ENCODE measurements around the gene PLPP3. TPM values are rescaled to one million over a fixed set of nuclear protein-coding genes. Genes with fewer than 3 reads are reported as not detected.
"Not testable (repeated sequence)": the region's sequence is repeated elsewhere in the genome, so short reads cannot be mapped to it uniquely, and the experiment has no call there.

PLPP3 gene
- not detected for total RNA-seq

DNA sequence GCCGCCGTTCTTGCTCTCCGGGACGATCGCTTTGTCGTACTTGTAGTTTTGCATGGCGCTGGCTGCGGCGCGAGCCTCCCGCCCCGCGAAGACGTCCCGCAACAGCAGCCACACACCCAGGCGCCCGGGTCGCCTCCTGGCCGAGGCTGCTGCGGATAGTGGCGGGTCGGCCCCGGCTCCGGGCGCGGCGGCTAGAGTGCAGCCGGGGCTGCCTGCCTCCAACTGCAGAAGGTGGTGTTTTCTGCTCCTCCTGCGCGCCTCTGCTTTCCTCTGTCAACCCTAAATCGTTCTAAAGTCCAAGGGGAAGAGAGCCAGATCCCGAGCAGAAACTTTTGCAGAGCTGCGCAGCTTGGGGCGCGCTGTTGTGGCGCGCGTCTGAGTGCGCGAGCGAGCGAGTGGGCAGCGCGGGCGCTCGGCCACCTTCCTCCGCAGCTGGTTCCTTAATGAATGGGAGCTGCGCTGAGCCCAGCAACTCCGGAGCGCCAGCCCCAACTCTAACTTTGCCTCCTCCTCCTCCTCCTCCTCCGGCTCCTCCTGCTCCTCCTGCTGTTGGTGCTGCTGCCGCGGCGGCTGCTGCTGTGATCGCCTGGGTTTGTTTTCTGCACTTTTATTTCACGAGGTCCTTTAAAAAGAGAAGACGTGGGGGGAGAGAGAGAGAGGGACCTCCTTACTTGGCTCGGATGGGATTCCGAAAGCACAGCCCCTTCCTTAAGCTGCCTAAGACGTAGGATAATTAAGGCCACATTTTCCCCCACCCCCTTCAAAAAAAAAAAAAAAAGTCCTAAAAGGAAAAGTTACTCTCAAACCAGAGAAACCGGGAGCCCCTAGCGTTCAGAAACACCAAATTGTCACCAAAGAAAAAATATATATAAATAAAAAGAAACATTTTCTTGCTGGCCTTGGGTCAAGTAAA lies at the start of gene PLPP3:
PLPP3 (minus strand) TSS at position 601 of the 913 bp plus-strand sequence; CDS start at position 54, 547 bp downstream.
- Mint-ChIP-seq H3K36me3 (peaks cover 0 to 4% of the 10 kb centered on the region in 2 donors), H3K27ac (no peak within 1 kb of the TSS), H3K9me3 (no peaks in the 10 kb centered on the region)
- DNase-seq (ENCODE audit: low spot score in 2 of 2) (peak in 1 of 2 donors; percentile 15), ATAC-seq (peak; percentile 11 to 67)

DNA sequence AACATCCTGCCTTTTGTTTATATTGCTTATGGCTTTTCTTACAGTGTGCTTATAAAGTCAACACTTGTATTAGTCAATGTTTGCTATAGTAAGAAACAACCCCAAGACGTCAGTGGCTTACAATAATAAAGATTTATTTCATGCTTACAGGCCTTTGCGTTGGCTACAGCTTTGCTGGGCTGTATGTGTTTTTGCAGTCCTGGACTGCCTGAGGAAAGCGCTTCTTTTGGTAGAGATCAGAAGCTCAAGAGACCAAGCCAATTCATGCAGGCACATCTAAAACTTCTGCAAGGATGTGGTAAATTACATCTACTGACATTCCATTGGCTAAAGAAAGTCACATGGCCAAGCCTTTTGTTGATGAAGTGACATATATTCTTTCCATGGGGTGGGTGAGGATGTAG lies 48.3 kb upstream of the PLPP3 start:
- DNase-seq (ENCODE audit: low spot score in 2 of 2) (no peak), ATAC-seq (no peak)
- Mint-ChIP-seq H3K27ac (no peak overlapping the region), H3K9me3 (no peaks in the 10 kb centered on the region), H3K36me3 (no peaks in the 10 kb centered on the region)

DNA sequence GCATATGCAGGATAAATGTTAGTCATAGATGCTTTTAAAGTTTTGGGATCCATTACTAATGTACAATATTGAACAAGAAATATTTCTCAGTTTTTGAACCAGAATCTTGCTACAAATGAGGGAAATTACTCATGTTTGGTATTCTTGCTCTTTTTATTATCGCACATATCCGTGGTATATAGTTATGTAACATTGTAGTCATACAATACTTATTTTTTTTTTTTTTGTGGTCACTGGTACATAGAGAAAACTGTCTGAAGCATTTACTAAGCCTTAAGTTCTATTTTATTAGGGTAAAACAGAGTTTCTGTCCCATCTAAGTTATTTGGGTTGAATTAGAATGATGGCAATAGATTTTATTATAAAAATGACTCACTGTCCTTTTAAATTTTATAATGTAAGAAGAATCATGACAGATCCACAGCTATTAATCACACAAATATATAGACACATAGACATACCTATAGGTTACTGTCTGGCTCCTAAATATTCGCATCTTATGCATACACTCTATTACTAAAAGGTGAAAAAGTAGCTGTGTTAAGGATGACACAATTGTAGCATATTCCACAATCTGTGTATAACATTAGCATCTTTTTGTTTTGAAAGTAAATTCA lies 47.8 kb upstream of the PLPP3 start:
- H3K9me3 Mint-ChIP-seq: no peaks in the 10 kb centered on the region
- no peak overlapping the region for H3K27ac Mint-ChIP-seq
- no peaks in the 10 kb centered on the region for H3K36me3 Mint-ChIP-seq
- DNase-seq (ENCODE audit: low spot score in 2 of 2) (no peak), ATAC-seq (no peak)

DNA sequence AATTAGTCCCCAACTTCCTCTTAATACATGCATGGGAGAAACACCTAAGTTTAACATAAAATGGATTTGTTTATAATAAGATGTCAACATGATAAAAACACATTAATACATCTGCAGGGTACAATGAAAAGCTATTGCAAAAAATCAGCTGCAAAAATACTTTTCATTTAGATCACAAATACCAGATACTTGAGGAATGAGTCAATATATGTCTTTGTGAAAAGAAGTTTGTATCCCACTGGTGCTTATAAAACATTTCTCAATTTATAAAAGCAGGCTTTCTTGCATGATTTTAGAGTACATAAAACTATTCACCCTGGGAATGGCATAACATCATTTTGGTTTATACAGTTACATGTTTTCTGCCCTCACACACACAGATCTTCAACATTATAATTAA lies 47.2 kb upstream of the PLPP3 start:
- no peaks in the 10 kb centered on the region for H3K36me3 Mint-ChIP-seq
- DNase-seq (ENCODE audit: low spot score in 2 of 2): no peak
- ATAC-seq: no peak
- H3K27ac Mint-ChIP-seq: no peak overlapping the region
- peaks cover 0 to 4% of the 10 kb centered on the region in 2 donors for H3K9me3 Mint-ChIP-seq

DNA sequence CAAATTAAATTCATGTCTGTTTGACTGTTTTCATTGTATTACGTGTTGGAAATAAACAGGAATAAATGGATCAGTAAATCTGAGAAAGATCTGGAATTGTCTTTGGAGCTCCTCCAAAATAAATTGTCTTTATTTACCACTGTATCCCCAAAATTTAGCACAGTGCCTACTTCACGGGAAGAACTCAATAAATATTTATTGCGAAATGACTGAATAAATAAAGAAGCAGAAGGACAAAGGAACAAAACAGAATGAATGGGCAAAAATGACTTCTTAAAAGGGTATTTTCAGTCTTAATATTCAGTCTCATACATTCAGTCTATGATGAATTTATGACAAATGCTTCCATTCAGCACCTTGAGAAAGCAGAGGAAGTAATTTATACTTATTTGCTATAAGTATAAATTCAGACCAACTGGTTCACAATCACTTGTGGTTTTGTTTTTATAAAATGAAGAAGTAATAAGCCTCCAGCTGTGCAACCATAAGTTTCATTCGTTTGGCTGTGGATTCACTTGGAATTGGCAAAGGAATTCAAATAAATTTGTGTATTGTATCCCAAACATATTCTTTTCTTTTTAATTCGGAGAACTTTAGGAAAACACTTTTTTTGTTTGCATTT lies 46.6 kb upstream of the PLPP3 start:
- H3K27ac Mint-ChIP-seq: no peak overlapping the region
- H3K36me3 Mint-ChIP-seq: no peaks in the 10 kb centered on the region
- no peak for DNase-seq (ENCODE audit: low spot score in 2 of 2)
- no peak for ATAC-seq
- H3K9me3 Mint-ChIP-seq: peaks cover 0 to 5% of the 10 kb centered on the region in 2 donors

DNA sequence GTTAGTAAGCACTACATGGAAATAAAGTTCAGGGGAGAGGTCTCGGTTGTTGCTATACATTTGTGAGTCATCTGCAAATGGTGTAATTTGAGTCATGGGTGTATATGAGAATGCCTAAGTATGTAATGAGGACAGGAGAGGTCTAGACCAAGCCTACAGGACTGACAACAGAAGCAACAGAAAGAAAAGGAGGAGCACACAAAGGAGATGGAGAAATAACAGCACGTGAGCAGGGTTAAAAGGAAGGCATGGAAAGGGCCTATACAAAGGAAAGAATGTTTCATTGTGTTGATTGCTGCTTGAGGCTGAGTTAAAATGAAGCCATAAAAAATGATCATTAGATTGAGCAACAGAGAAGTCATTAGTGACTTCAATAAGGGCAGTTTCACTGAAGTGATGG lies 37.8 kb upstream of the PLPP3 start:
- Mint-ChIP-seq H3K36me3 (peaks cover 0 to under 1% of the 10 kb centered on the region in 2 donors), H3K27ac (no peak overlapping the region), H3K9me3 (peaks cover 8 to 18% of the 10 kb centered on the region in 2 donors)
- ATAC-seq (no peak), DNase-seq (ENCODE audit: low spot score in 2 of 2) (no peak)

DNA sequence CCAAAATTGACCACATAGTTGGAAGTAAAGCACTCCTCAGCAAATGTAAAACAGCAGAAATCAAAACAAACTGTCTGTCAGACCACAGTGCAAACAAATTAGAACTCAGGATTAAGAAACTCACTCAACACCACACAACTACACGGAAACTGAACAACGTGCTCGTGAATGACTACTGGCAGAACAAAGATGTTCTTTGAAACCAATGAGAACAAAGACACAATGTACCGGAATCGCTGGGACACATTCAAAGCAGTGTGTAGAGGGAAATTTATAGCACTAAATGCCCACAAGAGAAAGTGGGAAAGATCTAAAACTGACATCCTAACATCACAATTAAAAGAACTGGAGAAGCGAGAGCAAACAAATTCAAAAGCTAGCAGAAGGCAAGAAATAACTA lies 31.4 kb upstream of the PLPP3 start:
- not testable (repeated sequence) for DNase-seq (ENCODE audit: low spot score in 2 of 2); H3K27ac Mint-ChIP-seq; ATAC-seq
- H3K36me3 Mint-ChIP-seq: peaks cover 0 to 21% of the 10 kb centered on the region in 2 donors
- peaks cover 16 to 22% of the 10 kb centered on the region in 2 donors for H3K9me3 Mint-ChIP-seq

DNA sequence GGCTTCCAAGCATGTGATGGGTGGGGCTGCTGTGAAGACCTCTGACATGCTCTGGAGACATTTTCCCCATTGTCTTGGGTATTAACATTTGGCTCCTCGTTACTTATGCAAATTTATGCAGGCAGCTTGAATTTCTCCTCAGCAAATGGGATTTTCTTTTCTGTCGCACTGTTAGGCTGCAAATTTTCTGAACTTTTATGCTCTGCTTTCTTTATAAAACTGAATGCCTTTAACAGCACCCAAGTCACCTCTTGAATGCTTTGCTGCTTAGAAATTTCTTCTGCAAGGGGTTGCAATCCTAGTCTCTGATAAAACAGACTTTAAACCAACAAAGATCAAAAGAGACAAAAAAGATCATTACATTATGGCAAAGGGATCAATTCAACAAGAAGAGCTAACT lies 30.7 kb upstream of the PLPP3 start:
- not testable (repeated sequence) for ATAC-seq; DNase-seq (ENCODE audit: low spot score in 2 of 2); H3K27ac Mint-ChIP-seq
- Mint-ChIP-seq H3K9me3 (peaks cover 20 to 22% of the 10 kb centered on the region in 2 donors), H3K36me3 (peaks cover 0 to 28% of the 10 kb centered on the region in 2 donors)

DNA sequence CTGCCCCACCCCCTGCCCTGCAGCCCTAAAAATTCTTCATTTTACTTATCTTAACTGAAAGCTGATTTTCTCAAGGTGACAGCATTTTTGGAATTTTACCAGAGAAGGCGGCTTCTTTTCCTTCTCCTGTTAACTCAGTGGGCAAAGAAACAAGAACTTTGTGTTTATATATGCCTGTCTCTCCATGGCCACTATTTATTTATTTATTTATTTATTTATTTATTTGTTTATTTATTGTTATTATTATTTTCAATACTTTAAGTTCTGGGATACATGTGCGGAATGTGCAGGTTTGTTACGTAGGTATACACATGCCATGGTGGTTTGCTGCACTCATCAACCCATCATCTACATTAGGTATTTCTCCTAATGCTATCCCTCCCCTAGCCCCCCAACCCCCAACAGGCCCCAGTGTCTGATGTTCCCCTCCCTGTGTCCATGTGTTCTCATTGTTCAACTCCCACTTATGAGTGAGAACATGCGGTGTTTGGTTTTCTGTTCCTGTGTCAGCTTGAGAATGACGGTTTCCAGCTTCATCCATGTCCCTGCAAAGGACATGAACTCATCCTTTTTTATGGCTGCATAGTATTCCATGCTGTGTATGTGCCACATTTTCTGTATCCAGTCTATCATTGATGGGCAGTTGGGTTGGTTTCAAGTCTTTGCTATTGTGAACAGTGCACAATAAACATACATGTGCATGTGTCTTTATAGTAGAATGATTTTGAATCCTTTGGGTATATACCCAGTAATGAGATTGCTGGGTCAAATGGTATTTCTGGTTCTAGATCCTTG lies 16.2 kb upstream of the PLPP3 start:
- not testable (repeated sequence) for H3K9me3 Mint-ChIP-seq; H3K27ac Mint-ChIP-seq; ATAC-seq; H3K36me3 Mint-ChIP-seq; DNase-seq (ENCODE audit: low spot score in 2 of 2)

DNA sequence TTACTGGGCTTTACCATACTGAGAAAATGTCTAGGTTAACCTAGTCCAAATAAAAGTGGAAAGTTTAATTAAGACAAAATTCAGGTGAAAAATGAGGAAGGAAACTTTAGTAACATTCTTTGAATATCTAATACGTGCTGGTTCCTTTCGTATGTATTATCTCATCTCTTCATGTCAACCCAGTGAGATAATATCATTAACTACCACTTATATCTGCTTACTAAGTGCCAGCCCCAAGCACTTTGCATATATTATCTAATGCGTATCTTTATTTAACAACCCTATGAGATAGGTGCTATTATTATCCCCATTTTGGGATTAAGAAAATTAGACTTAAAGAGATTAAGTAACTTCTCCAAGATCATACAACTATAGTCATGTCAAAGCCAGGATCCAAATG lies 12.5 kb upstream of the PLPP3 start:
- no peaks in the 10 kb centered on the region for H3K36me3 Mint-ChIP-seq

DNA sequence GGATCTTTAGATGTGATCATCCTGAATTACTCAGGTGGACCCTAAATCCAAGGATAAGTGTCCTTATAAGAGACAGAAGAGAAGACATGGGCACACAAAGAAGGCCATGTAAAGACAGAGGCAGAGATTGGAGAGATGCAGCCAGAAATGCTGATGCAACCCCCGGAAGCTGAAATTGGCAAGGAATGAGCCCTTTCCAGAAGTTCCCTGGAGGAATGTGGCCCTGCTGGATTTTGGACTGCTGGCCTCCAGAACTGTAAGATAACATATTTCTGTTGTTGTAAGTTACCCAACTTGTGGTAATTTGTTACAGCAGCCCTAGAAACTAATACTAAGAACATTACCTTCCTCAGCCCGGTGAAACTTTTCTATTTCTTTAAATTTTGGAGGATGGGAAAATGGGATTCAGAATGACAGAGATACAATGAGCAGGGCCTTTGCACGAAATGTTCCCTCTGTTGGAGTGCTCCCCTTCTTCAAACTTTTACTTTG lies 11.2 kb upstream of the PLPP3 start:
- Mint-ChIP-seq H3K27ac (no peak overlapping the region), H3K36me3 (no peaks in the 10 kb centered on the region)
- no peak for ATAC-seq

More for the DNA sequence above, 12.5 kb upstream of the PLPP3 start:
- DNase-seq (ENCODE audit: low spot score in 2 of 2) (no peak), ATAC-seq (no peak)
- Mint-ChIP-seq H3K9me3 (peaks cover 0 to 6% of the 10 kb centered on the region in 2 donors), H3K27ac (no peak overlapping the region)

DNA sequence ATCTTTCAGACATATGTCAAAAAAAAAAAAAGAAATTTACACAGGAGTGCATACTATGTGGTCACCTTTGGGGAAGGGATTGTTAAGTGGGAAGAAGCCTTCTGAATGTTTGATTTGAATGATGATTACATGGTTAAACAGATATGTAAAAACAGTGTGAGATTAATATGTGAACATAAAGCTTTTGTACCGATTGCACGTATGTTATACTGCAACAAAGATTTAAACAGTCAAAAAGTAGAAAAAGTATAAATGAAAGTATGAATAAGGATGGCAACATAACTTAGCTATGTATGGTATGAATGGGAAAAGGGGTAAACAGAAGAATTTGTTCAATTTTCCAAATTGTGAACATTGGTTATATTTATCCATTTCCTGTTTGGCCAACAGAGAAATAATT lies 10.0 kb upstream of the PLPP3 start:
- Mint-ChIP-seq H3K9me3 (peaks cover 0 to 6% of the 10 kb centered on the region in 2 donors), H3K36me3 (no peaks in the 10 kb centered on the region), H3K27ac (no peak overlapping the region)
- no peak for DNase-seq (ENCODE audit: low spot score in 2 of 2)
- ATAC-seq: no peak

More for the DNA sequence above, 11.2 kb upstream of the PLPP3 start:
- peaks cover 0 to 6% of the 10 kb centered on the region in 2 donors for H3K9me3 Mint-ChIP-seq
- no peak for DNase-seq (ENCODE audit: low spot score in 2 of 2)

DNA sequence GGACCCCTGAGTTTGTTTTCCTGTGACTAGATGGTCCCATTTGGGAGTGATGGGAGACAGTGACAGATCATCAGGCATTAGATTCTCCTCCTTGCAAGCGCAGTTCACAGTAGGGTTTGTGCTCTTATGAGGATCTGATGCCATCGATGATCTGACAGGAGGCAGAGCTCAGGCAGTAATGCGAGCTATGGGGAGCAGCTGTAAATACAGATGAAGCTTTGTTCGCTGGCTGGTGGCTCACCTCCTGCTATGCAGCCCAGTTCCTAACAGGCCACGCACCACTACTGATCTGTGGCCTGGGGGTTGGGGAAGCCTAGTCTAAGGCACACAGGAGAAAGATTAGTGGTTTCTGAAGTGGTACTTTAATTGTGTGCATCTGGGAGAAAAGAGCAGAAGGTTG lies 7.1 kb upstream of the PLPP3 start:
- DNase-seq (ENCODE audit: low spot score in 2 of 2) (no peak), ATAC-seq (no peak)
- Mint-ChIP-seq H3K27ac (no peak overlapping the region), H3K36me3 (no peaks in the 10 kb centered on the region), H3K9me3 (no peaks in the 10 kb centered on the region)

DNA sequence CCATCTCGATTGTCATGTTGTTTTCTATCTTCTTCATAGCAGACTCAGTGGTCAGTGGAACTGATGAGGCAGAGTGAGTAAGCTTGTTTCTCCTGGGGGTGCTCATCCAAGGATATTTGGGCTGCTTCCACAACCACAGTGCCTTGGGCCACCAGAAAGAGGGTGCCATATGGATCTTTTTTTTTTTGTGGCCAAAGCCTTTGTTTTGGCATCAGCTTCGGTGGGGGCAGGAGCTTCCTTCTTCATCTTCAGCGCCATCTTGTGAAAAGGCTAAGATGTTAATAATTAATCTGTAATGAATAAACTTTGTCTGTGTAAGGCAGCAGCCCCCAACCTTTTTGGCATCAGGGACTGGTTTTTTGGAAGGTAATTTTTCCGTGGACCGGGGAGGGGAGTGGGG lies 6.6 kb upstream of the PLPP3 start:
- DNase-seq (ENCODE audit: low spot score in 2 of 2) (no peak), ATAC-seq (no peak)
- no peaks in the 10 kb centered on the region for H3K36me3 Mint-ChIP-seq
- H3K27ac Mint-ChIP-seq: no peak overlapping the region
- H3K9me3 Mint-ChIP-seq: no peaks in the 10 kb centered on the region

DNA sequence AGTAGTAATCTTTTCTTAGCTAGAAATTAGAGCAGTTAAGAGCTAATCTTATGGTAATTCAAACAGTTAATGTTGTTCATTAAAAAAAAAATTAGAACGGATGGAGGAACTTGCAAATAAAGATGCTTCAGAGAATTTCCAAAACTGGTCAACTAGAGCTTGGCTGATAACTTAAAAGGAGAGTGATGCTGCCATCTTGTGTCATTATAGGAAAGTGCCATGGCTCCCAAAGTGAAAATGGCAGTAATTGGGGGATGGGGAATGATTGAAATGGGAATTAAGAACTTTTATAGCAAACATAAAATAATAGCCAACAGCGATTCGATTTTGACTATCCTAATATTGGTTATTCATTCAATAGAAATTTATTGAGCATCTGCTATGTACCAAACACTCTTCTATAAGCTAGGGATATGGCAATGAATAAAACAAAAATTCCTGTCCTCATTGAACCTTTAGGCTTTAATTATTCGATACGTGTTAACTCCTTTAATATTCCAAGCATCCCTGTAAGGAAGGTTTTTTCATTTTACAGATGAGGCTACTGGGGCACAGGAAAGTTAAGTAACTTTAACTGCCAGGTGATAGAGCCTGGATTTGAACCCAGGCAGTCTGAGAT lies 5.7 kb upstream of the PLPP3 start:
- ATAC-seq (no peak), DNase-seq (ENCODE audit: low spot score in 2 of 2) (no peak)
- Mint-ChIP-seq H3K36me3 (no peaks in the 10 kb centered on the region), H3K27ac (no peak overlapping the region), H3K9me3 (no peaks in the 10 kb centered on the region)

DNA sequence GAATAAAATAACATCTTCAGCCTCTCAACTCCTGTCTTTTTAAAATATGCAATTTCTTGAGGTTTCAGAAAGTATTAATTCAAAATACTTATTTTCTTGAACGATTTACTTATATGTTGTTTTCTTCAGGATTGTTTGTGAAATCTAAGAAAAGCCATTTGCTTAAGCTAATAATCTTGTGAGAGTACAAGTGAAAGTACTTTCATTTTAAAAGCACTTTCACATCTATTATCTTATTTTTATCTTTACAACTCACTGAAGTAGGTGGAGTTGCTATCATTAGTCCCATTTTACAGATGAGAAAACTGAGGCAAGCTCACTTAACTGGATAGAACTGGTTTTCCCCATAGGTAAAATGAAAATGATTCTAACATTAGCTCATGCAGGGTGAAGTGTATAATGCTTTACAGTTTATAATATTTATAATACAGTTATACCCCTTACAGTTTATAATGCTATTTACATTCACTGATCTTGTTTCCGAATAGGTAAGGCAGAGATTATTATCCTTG lies 4.7 kb upstream of the PLPP3 start:
- H3K27ac Mint-ChIP-seq: no peak overlapping the region
- ATAC-seq (no peak), DNase-seq (ENCODE audit: low spot score in 2 of 2) (no peak)
- H3K9me3 Mint-ChIP-seq: no peaks in the 10 kb centered on the region
- H3K36me3 Mint-ChIP-seq: no peaks in the 10 kb centered on the region
